Nephron (organoid): ENCODE data around the gene RAB35.

Source experiments
- H3K27ac Mint-ChIP-seq, 3 experiments: 2 replicates each; pipeline ENCODE4 v1.8.0; 2020; ENCODE audit warnings: mixed read lengths in 3 of 3, mild to moderate bottlenecking in 2 of 3, moderate library complexity in 1 of 3
- H3K27me3 Mint-ChIP-seq: 2 replicates; pipeline ENCODE4 v1.8.0; 2021; ENCODE audit warnings: low read depth, mild to moderate bottlenecking, moderate library complexity, mixed read lengths
- H3K36me3 Mint-ChIP-seq: 2 replicates; pipeline ENCODE4 v1.8.0; 2020; ENCODE audit warnings: low read depth, mixed read lengths
- H3K4me1 Mint-ChIP-seq: 2 replicates; pipeline ENCODE4 v1.8.0; 2020; ENCODE audit warnings: mixed read lengths
- H3K4me3 Mint-ChIP-seq, 3 experiments: 2 replicates each; pipeline ENCODE4 v1.8.0; 2020; ENCODE audit warnings: mild to moderate bottlenecking in 3 of 3, mixed read lengths in 3 of 3, moderate library complexity in 2 of 3
- H3K9me3 Mint-ChIP-seq: 2 replicates; pipeline ENCODE4 v1.8.0; 2020; ENCODE audit warnings: mixed read lengths
- CTCF ChIP-seq, 3 experiments: fragments of 200-600 bp; sonication (generic); IDR thresholded peaks; one replicate each; pipeline ENCODE4 v1.5.0; 2021; ENCODE audit warnings: antibody characterized with exemption in 3 of 3; ENCODE audit not compliant: unreplicated experiment in 3 of 3

RAB35 gene

GRCh38 chr12:120092551-120093335 is 23.8 kb downstream of the RAB35 start:
- H3K4me1 Mint-ChIP-seq = peaks cover 52% of the 10 kb centered on the region
- no peak overlapping the region for H3K4me3 Mint-ChIP-seq
- peaks cover 11% of the 10 kb centered on the region for H3K27me3 Mint-ChIP-seq
- H3K36me3 Mint-ChIP-seq = peaks cover 6% of the 10 kb centered on the region
- TF ChIP-seq CTCF (IDR thresholded peaks at IDR 0.05; ENCODE audit: unreplicated experiment in 3 of 3) = no peak
- no peak overlapping the region for H3K27ac Mint-ChIP-seq
- no peaks in the 10 kb centered on the region for H3K9me3 Mint-ChIP-seq

GRCh38 chr12:120091371-120092090 is 25.0 kb downstream of the RAB35 start:
- Mint-ChIP-seq H3K27ac (peak overlapping the region; percentile 5 to 40 (median 22)), H3K27me3 (peaks cover 14% of the 10 kb centered on the region), H3K9me3 (no peaks in the 10 kb centered on the region), H3K4me1 (peaks cover 64% of the 10 kb centered on the region), H3K36me3 (peaks cover 6% of the 10 kb centered on the region), H3K4me3 (no peak overlapping the region)
- TF ChIP-seq CTCF (IDR thresholded peaks at IDR 0.05; ENCODE audit: unreplicated experiment in 3 of 3) = no peak

- no peak for TF ChIP-seq CTCF (IDR thresholded peaks at IDR 0.05; ENCODE audit: unreplicated experiment in 3 of 3)
- peak overlapping the region; percentile 5 to 41 (median 40) for H3K27ac Mint-ChIP-seq
- H3K9me3 Mint-ChIP-seq = no peaks in the 10 kb centered on the region
- peaks cover 14% of the 10 kb centered on the region for H3K27me3 Mint-ChIP-seq
- peaks cover 6% of the 10 kb centered on the region for H3K36me3 Mint-ChIP-seq
- H3K4me3 Mint-ChIP-seq = no peak overlapping the region
- H3K4me1 Mint-ChIP-seq = peaks cover 68% of the 10 kb centered on the region
Measured at GRCh38 chr12:120090626-120091295, 25.8 kb downstream of the RAB35 start.

GRCh38 chr12:120090206-120090605 is 26.3 kb downstream of the RAB35 start:
- peaks cover 71% of the 10 kb centered on the region for H3K4me1 Mint-ChIP-seq
- peak overlapping the region in 1 of 3 experiments; percentile 41 for H3K27ac Mint-ChIP-seq
- TF ChIP-seq CTCF (IDR thresholded peaks at IDR 0.05; ENCODE audit: unreplicated experiment in 3 of 3) = no peak
- H3K27me3 Mint-ChIP-seq = peaks cover 14% of the 10 kb centered on the region
- H3K9me3 Mint-ChIP-seq = no peaks in the 10 kb centered on the region
- H3K4me3 Mint-ChIP-seq = no peak overlapping the region
- H3K36me3 Mint-ChIP-seq = peaks cover 6% of the 10 kb centered on the region

- Mint-ChIP-seq H3K9me3 (no peaks in the 10 kb centered on the region), H3K4me1 (peaks cover 69% of the 10 kb centered on the region), H3K36me3 (peaks cover 6% of the 10 kb centered on the region), H3K27me3 (peaks cover 14% of the 10 kb centered on the region), H3K4me3 (no peak overlapping the region), H3K27ac (peak overlapping the region in 1 of 3 experiments; percentile 41)
- no peak for TF ChIP-seq CTCF (IDR thresholded peaks at IDR 0.05; ENCODE audit: unreplicated experiment in 3 of 3)
Measured at GRCh38 chr12:120089796-120090195, 26.8 kb downstream of the RAB35 start.
